PC-3 (cell line): ENCODE measurements around the gene PITRM1. TPM values are rescaled to one million over a fixed set of nuclear protein-coding genes. Genes with fewer than 3 reads are reported as not detected.

Source experiments
- ATAC-seq: fragments of 200-7000 bp; cut with Tn5 transposase; 2 replicates; pipeline ENCODE4 v1.9.1; 2020; ENCODE audit warnings: mild to moderate bottlenecking, moderate library complexity
- BruUV-seq: library from RNA; stranded (reverse); fragments of 400-500 nt; replicated peaks from 2 replicates; lab custom pipeline; 2021; lab: Mats Ljungman, UMichigan
- CTCF ChIA-PET: fragments of 300-600 bp; sonication (Branson Sonifier 250); formaldehyde crosslinking; loops from one replicate; lab custom pipeline; 2022; ENCODE audit warnings: antibody characterized with exemption; lab: Charles Lee
- POLR2A ChIA-PET: fragments of 300-600 bp; sonication (Branson Sonifier 250); formaldehyde crosslinking; loops from one replicate; lab custom pipeline; 2022; ENCODE audit warnings: antibody characterized with exemption; ENCODE audit not compliant: unreplicated experiment; lab: Charles Lee
- DNase-seq: peaks from one replicate; pipeline ENCODE4 v3.0.0-alpha.2; 2015
- H2AFZ ChIP-seq: fragments of 300-600 bp; sonication (generic); 2 replicates; pipeline ENCODE4 v1.6.0; 2016; ENCODE audit warnings: antibody characterized with exemption, low read length
- H3F3A ChIP-seq: fragments of 300-600 bp; sonication (generic); one replicate; pipeline ENCODE4 v1.6.0; 2017; ENCODE audit warnings: antibody characterized with exemption, low read length, control low read depth, mild to moderate bottlenecking; ENCODE audit not compliant: unreplicated experiment
- H3K27ac ChIP-seq: fragments of 300-600 bp; sonication (generic); 2 replicates; pipeline ENCODE4 v1.5.1; 2016; ENCODE audit warnings: mild to moderate bottlenecking, low read length
- H3K27me3 ChIP-seq: fragments of 300-600 bp; sonication (generic); 2 replicates; pipeline ENCODE4 v1.6.1; 2016; ENCODE audit warnings: low read length, mixed read lengths
- H3K36me3 ChIP-seq: fragments of 300-600 bp; sonication (generic); 2 replicates; pipeline ENCODE4 v1.6.1; 2016; ENCODE audit warnings: low read depth, mixed run types, low read length, mixed read lengths
- H3K4me1 ChIP-seq: fragments of 300-600 bp; sonication (generic); 2 replicates; pipeline ENCODE4 v1.5.1; 2016; ENCODE audit warnings: low read length; ENCODE audit not compliant: insufficient read depth
- H3K4me2 ChIP-seq: fragments of 300-600 bp; sonication (generic); 2 replicates; pipeline ENCODE4 v1.6.0; 2016; ENCODE audit warnings: low read length
- H3K4me3 ChIP-seq: fragments of 300-600 bp; sonication (generic); 2 replicates; pipeline ENCODE4 v1.5.1; 2016; ENCODE audit warnings: mild to moderate bottlenecking, low read length, mixed read lengths
- H3K79me2 ChIP-seq: fragments of 300-600 bp; sonication (generic); 2 replicates; pipeline ENCODE4 v1.6.1; 2017; ENCODE audit warnings: low read length, mixed read lengths
- H3K9ac ChIP-seq: fragments of 300-600 bp; sonication (generic); 2 replicates; pipeline ENCODE4 v1.6.0; 2016; ENCODE audit warnings: mild to moderate bottlenecking, low read length
- H3K9me2 ChIP-seq: fragments of 300-600 bp; sonication (generic); replicated peaks from 2 replicates; pipeline ENCODE4 v1.6.1; 2016; ENCODE audit warnings: mixed run types, low read length, mixed read lengths
- H3K9me3 ChIP-seq: fragments of 300-600 bp; sonication (generic); 2 replicates; pipeline ENCODE4 v1.6.1; 2016; ENCODE audit warnings: low read length, mixed read lengths
- H4K20me1 ChIP-seq: fragments of 300-600 bp; sonication (generic); 2 replicates; pipeline ENCODE4 v1.6.1; 2016; ENCODE audit warnings: low read length, mixed read lengths
- EZH2 ChIP-seq: fragments of 300-600 bp; sonication (generic); IDR thresholded peaks from one replicate; pipeline ENCODE4 v1.6.1; 2017; ENCODE audit warnings: antibody characterized with exemption, mild to moderate bottlenecking, low read length; ENCODE audit not compliant: unreplicated experiment
- EZH2phosphoT487 ChIP-seq: fragments of 300-600 bp; sonication (generic); IDR thresholded peaks from 2 replicates; pipeline ENCODE4 v1.6.1; 2018; ENCODE audit warnings: mild to moderate bottlenecking, antibody characterized with exemption, low read length, borderline replicate concordance
- intact Hi-C: fragments of 100-400 bp; cut with micrococcal nuclease; formaldehyde crosslinking; loops from 2 replicates; pipeline ENCODE4 v1.9.0; 2023
- total RNA-seq: library from RNA; depleted of rRNA; stranded (reverse); fragments of >200 nt; gene quantifications from 2 replicates; pipeline ENCODE4 v1.2.3, GENCODE V29; 2014
- TF ChIP-seq, protein P1 (sequence below): fragments of 300-600 bp; sonication (generic); conservative IDR thresholded peaks from 2 replicates; pipeline ENCODE4 v1.5.1; 2017; ENCODE audit warnings: antibody characterized with exemption, low read depth, mild to moderate bottlenecking, low read length

The PITRM1 gene
- total RNA-seq, 1 experiment from 2014 or later = 73.2 TPM

DNA sequence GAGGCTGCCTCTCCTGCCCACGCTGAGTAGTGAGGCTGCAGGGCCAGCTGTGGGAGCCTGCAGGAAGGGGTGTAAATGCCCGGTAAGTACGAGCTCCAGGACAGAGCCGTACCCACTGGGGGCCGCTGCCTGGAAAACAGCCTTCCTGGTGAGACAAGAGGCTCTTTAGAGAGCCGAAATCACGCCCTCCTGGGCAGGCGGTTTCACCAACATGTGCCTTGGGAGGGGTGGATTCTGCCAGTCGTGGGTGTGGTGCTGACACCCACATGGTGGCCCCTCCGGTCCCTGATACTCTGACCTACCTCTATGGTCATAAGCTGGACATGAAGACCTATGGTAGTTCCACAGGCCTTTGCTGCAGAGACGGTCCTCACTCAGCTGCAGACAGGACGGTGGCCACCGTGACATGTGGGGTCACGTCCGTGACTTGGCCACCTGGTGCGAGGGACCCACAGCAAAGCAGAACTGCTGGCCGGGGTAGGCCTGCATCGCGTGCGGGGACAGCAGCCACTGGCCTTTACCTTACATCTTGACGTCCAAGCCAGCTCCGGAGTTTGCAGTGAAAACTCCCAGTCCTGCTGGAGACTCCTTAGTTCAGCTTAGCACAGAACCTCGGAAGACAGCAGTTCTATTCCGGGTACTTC, 46.9 kb downstream of the PITRM1 start:
- Histone ChIP-seq H3K27ac (no peak overlapping the region), H3K4me1 (peaks cover 14% of the 10 kb centered on the region; the same call in 1 of the 2 replicates), H3K9me2 (no peaks in the 10 kb centered on the region), H2AFZ (no peak overlapping the region), H3K79me2 (no peaks in the 10 kb centered on the region), H3K4me2 (no peak overlapping the region), H3F3A (no peaks in the 10 kb centered on the region), H4K20me1 (no peaks in the 10 kb centered on the region), H3K27me3 (no peaks in the 10 kb centered on the region), H3K36me3 (no peaks in the 10 kb centered on the region; the same call in 1 of the 2 replicates), H3K9ac (no peak overlapping the region), H3K4me3 (no peak overlapping the region), H3K9me3 (no peaks in the 10 kb centered on the region)
- no peak for ATAC-seq
- no peak for TF ChIP-seq EZH2
- no peak for TF ChIP-seq EZH2phosphoT487
- TF ChIP-seq, protein P1, sequence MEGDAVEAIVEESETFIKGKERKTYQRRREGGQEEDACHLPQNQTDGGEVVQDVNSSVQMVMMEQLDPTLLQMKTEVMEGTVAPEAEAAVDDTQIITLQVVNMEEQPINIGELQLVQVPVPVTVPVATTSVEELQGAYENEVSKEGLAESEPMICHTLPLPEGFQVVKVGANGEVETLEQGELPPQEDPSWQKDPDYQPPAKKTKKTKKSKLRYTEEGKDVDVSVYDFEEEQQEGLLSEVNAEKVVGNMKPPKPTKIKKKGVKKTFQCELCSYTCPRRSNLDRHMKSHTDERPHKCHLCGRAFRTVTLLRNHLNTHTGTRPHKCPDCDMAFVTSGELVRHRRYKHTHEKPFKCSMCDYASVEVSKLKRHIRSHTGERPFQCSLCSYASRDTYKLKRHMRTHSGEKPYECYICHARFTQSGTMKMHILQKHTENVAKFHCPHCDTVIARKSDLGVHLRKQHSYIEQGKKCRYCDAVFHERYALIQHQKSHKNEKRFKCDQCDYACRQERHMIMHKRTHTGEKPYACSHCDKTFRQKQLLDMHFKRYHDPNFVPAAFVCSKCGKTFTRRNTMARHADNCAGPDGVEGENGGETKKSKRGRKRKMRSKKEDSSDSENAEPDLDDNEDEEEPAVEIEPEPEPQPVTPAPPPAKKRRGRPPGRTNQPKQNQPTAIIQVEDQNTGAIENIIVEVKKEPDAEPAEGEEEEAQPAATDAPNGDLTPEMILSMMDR = no peak
- CTCF ChIA-PET = no interaction called here
- no peak for DNase-seq
- no TSS peak for BruUV-seq
- POLR2A ChIA-PET = no interaction called here
- intact Hi-C loops = no loop called here

DNA sequence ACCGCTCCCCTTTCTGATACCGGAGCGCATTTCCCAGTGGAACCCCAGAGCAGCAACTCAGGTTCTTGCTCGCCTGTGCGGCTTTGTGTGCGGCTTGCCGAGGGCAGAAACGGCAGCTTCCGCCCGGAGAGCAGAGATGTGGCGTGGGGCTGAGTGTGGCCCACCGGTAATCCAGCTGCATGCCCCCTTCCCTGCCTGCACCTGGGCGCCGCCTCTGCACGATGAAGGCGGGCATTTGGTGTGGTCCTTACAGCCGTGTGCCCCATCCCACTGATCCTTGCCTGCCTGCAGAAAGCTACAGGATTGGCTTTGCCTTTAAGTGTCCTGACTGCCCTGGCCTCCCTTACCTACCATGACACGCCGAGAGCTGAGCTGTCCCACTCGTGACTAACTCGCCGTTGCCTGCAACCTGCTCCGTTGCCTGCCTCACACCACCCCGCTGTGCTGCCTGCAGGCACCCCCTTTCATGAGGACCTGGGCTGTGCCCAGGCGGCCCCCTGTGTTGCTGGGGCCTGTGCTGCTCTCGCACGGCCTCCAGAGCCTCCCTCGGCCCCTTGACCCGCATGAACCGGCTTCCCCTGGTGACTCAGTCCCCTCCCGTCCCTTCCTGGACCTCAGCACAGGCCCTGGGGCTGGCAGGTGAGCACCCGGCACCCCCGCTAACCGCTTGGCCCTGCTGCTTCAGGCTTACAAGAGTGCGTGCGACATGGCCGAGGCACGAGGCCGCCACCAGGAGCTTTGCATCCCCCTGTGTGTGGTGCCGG, 48.0 kb downstream of the PITRM1 start:
- POLR2A ChIA-PET = no interaction called here
- ATAC-seq = no peak
- Histone ChIP-seq H3K79me2 (no peaks in the 10 kb centered on the region), H3K4me1 (peaks cover 8% of the 10 kb centered on the region; the same call in 1 of the 2 replicates), H3K27me3 (no peaks in the 10 kb centered on the region), H3K9ac (no peak overlapping the region), H3K4me3 (no peak overlapping the region), H3F3A (no peaks in the 10 kb centered on the region), H3K36me3 (no peaks in the 10 kb centered on the region; the same call in 1 of the 2 replicates), H3K27ac (no peak overlapping the region), H3K9me2 (no peaks in the 10 kb centered on the region), H4K20me1 (no peaks in the 10 kb centered on the region), H3K4me2 (no peak overlapping the region), H3K9me3 (no peaks in the 10 kb centered on the region), H2AFZ (no peak overlapping the region)
- no peak for DNase-seq
- TF ChIP-seq EZH2phosphoT487 = no peak
- no peak for TF ChIP-seq EZH2
- TF ChIP-seq, protein P1 = no peak
- CTCF ChIA-PET = no interaction called here
- BruUV-seq = no TSS peak
- intact Hi-C loops = no loop called here
